PFSK-1 (cell line): ENCODE results near the gene GALNT14.

ENCODE experiments used
- FOXP2 ChIP-seq: optimal IDR thresholded peaks from 2 replicates; pipeline ENCODE3; 2011; ENCODE audit warnings: borderline replicate concordance, control low read depth, inconsistent platforms; ENCODE audit not compliant: insufficient read depth; ENCODE audit errors: extremely low read length, extremely low read depth
- POLR2AphosphoS5 ChIP-seq: IDR thresholded peaks from 2 replicates; pipeline ENCODE4 v1.6.1; 2012; ENCODE audit warnings: low read depth, mild to moderate bottlenecking, control low read depth, low read length, moderate library complexity
- REST ChIP-seq, 2 experiments: IDR thresholded peaks; 2 replicates each; pipeline versions ENCODE4 v1.6.1 to v1.8.0; 2011 to 2012; ENCODE audit warnings: low read depth in 2 of 2, low read length in 2 of 2, control low read depth in 1 of 2, inconsistent platforms in 1 of 2, mild to moderate bottlenecking in 1 of 2, moderate library complexity in 1 of 2; ENCODE audit not compliant: insufficient read depth in 1 of 2
- SIN3A ChIP-seq: IDR thresholded peaks from 2 replicates; pipeline ENCODE4 v1.6.1; 2012; ENCODE audit warnings: mild to moderate bottlenecking, low read length, moderate library complexity, borderline replicate concordance; ENCODE audit not compliant: insufficient read depth
- TAF1 ChIP-seq: IDR thresholded peaks from 2 replicates; pipeline ENCODE4 v1.6.1; 2012; ENCODE audit warnings: low read length, control low read depth, borderline replicate concordance; ENCODE audit not compliant: insufficient read depth

GRCh38 chr2:31071741-31072140, 66.5 kb downstream of the GALNT14 start:
- TF ChIP-seq POLR2AphosphoS5 (no peak), TAF1 (no peak), FOXP2 (no peak), SIN3A (no peak), REST (IDR thresholded peaks at IDR 0.05; ENCODE audit: insufficient read depth in 1 of 2, low read depth in 2 of 2, low read length in 2 of 2) (no peak)
